ENCODE data around the gene PDSS2. TPM values are rescaled to one million over a fixed set of nuclear protein-coding genes. Genes with fewer than 3 reads are reported as not detected.

The PDSS2 gene
- total RNA-seq, 3 donors from 2014 or later (not counting 1 experiment from before 2014, with no cell fraction given), result 11.2 to 15.5 (median 14.2) TPM

GRCh38 chr6:107246972-107247615, 212.3 kb downstream of the PDSS2 start:
- DNase-seq, result no peak
- H3K27me3 ChIP-seq (ENCODE audit: control insufficient read depth, insufficient read depth, low read length), result no peaks in the 10 kb centered on the region
- no peaks in the 10 kb centered on the region for H3K9me3 ChIP-seq (ENCODE audit: control insufficient read depth, insufficient read depth, low read length)
- intact Hi-C loops (cut with micrococcal nuclease), result no loop called here
- ATAC-seq, result no peak
- H3K4me1 ChIP-seq (ENCODE audit: control insufficient read depth, insufficient read depth, low read length), result no peaks in the 10 kb centered on the region
- no peaks in the 10 kb centered on the region for H3K9me3 Mint-ChIP-seq
- no peak overlapping the region for H3K4me3 Mint-ChIP-seq
- H3K36me3 Mint-ChIP-seq, result no peaks in the 10 kb centered on the region
- no peak overlapping the region for H3K27ac ChIP-seq (ENCODE audit: low read length)
- H3K4me3 ChIP-seq (ENCODE audit: low read length), result no peak overlapping the region
- no peak overlapping the region for H3K27ac Mint-ChIP-seq
- no peaks in the 10 kb centered on the region for H3K27me3 Mint-ChIP-seq (ENCODE audit: low read depth in 2 of 2)
- no peaks in the 10 kb centered on the region for H3K36me3 ChIP-seq (ENCODE audit: control insufficient read depth, insufficient read depth, low read length)
- no peaks in the 10 kb centered on the region for H3K4me1 Mint-ChIP-seq
- 94% methylated on average over 6 of the region's 6 CpGs for WGBS (ENCODE audit: insufficient coverage)
- TF ChIP-seq CTCF (IDR thresholded peaks at IDR 0.05), result no peak

- WGBS (ENCODE audit: insufficient coverage), result no CpG with 5 or more reads among the region's 3 CpGs
- no peak overlapping the region for H3K27ac ChIP-seq (ENCODE audit: low read length)
- ATAC-seq (no peak), DNase-seq (no peak)
- no peaks in the 10 kb centered on the region for H3K27me3 Mint-ChIP-seq (ENCODE audit: low read depth in 2 of 2)
- H3K36me3 Mint-ChIP-seq, result no peaks in the 10 kb centered on the region
- no peak overlapping the region for H3K27ac Mint-ChIP-seq
- no peaks in the 10 kb centered on the region for H3K4me1 Mint-ChIP-seq
- no peak overlapping the region for H3K4me3 Mint-ChIP-seq
- no peaks in the 10 kb centered on the region for H3K4me1 ChIP-seq (ENCODE audit: control insufficient read depth, insufficient read depth, low read length)
- no peak for TF ChIP-seq CTCF (IDR thresholded peaks at IDR 0.05)
- intact Hi-C loops (cut with micrococcal nuclease), result no loop called here
- no peaks in the 10 kb centered on the region for H3K9me3 ChIP-seq (ENCODE audit: control insufficient read depth, insufficient read depth, low read length)
- H3K36me3 ChIP-seq (ENCODE audit: control insufficient read depth, insufficient read depth, low read length), result no peaks in the 10 kb centered on the region
- no peak overlapping the region for H3K4me3 ChIP-seq (ENCODE audit: low read length)
- no peaks in the 10 kb centered on the region for H3K27me3 ChIP-seq (ENCODE audit: control insufficient read depth, insufficient read depth, low read length)
- H3K9me3 Mint-ChIP-seq, result no peaks in the 10 kb centered on the region
Observed at GRCh38 chr6:107246249-107246971, 213.0 kb downstream of the PDSS2 start.

- Mint-ChIP-seq H3K9me3 (no peaks in the 10 kb centered on the region), H3K36me3 (no peaks in the 10 kb centered on the region), H3K27ac (no peak overlapping the region), H3K27me3 (ENCODE audit: low read depth in 2 of 2) (no peaks in the 10 kb centered on the region), H3K4me3 (no peak overlapping the region), H3K4me1 (no peaks in the 10 kb centered on the region)
- no peaks in the 10 kb centered on the region for H3K36me3 ChIP-seq (ENCODE audit: control insufficient read depth, insufficient read depth, low read length)
- 72% methylated on average over 4 of the region's 4 CpGs for WGBS (ENCODE audit: insufficient coverage)
- no peaks in the 10 kb centered on the region for H3K4me1 ChIP-seq (ENCODE audit: control insufficient read depth, insufficient read depth, low read length)
- no peaks in the 10 kb centered on the region for H3K27me3 ChIP-seq (ENCODE audit: control insufficient read depth, insufficient read depth, low read length)
- H3K27ac ChIP-seq (ENCODE audit: low read length), result no peak overlapping the region
- intact Hi-C loops (cut with micrococcal nuclease), result no loop called here
- H3K4me3 ChIP-seq (ENCODE audit: low read length), result no peak overlapping the region
- DNase-seq (no peak), ATAC-seq (no peak)
- no peaks in the 10 kb centered on the region for H3K9me3 ChIP-seq (ENCODE audit: control insufficient read depth, insufficient read depth, low read length)
- no peak for TF ChIP-seq CTCF (IDR thresholded peaks at IDR 0.05)
Observed at GRCh38 chr6:107244742-107245480, 214.5 kb downstream of the PDSS2 start.
